Stimulated activated CD4-positive, alpha-beta T cell treated with anti-CD3 and anti-CD28 coated beads, Interleukin-15, amount 100 ng/mL, for 1 hour (primary cell): ENCODE data around the gene ACOT12.
"Not testable (repeated sequence)": the region's sequence is repeated elsewhere in the genome, so short reads cannot be mapped to it uniquely, and the experiment has no call there.

Experiments
- DNase-seq, 2 donors: peaks; one replicate each; pipeline ENCODE4 v3.0.0-alpha.2; 2020; ENCODE audit warnings: low read depth in 1 of 2, low spot score in 1 of 2

The ACOT12 gene

DNA sequence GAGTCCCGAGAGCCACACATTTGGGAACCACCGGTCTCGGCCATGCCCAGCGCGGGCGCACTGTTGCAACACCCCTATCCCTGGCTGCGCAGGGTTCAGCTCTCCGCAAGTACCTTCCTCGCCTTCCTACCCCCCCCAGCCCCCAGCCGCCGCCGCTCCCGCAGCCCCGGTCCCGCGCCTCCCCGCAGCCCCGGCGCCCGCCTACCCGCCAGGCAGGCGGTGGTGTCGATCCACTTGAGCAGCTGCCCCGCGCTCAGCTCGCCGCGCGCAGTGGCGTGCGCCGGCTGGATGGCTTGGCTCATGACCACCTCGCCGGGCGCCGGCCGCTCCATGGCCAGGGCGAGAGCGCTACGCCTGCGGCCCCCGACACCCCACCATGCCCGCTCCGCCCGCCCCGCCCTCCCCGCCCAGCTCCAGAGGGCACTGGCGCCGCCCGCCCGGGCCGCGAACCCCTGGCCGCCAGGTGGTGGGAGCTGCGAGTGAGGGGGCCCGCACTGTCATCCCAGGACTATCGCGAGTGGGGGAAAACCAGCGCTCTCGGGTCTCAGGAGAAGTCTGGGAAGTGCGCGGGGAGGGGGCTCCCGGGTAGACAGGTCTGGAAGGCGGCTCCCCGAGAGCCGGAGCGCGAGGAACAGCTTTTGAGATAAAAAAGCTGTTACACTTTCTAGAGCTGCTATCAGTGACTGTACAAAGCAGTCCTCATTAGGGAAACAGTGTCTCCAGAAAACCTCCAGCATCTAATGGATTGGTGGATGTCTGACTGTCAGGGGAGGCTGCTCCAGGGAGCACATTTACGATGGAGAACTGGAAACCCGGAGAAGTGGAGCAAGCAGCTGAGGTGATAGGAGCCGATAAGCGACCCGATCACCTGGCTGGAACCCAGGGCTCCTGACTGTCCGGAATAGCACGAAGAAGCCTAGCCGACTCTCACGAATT, at the start of gene ACOT12:
Gene ACOT12 (minus strand): TSS at position 352 of the 936 bp plus-strand sequence. CDS start 20 bp downstream, at position 332.
- DNase-seq = no peak

DNA sequence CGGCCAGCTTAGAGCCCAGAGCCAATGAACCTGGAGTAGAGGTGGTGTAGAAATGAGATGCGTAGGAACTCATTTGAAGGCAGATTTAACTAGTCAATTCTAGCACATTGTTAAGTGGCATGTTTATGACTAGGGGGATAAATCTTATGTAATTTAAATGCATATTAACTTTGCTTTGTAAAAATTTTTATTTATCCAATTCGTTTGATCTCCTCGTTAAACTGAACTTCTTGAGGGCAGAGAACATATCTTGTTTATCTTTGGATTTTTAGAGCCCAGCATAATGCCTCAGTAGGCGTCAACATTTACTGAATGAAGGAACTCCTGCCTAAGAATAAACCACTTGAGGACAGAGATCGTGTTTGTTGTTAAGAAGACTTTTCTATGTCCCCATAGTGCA, 41.1 kb upstream of the ACOT12 start:
- DNase-seq = no peak

DNA sequence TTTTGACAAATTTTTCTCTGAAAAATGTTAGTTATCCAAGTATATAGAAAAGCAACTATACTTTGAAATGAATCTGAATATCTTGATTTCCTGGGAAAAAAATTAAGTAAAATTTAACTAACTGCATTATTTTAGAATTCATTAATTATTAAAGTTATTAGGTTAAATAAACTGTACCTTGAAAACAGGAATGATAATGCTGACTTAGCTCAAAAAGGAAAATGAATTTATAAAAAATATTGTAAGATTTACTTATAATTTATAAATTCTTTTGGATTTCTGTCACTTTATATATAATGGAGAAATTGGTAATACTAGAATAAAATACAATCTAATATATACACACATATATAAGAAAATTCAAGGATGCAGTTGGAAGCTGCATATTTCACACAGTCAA, 36.1 kb upstream of the ACOT12 start:
- DNase-seq = no peak

DNA sequence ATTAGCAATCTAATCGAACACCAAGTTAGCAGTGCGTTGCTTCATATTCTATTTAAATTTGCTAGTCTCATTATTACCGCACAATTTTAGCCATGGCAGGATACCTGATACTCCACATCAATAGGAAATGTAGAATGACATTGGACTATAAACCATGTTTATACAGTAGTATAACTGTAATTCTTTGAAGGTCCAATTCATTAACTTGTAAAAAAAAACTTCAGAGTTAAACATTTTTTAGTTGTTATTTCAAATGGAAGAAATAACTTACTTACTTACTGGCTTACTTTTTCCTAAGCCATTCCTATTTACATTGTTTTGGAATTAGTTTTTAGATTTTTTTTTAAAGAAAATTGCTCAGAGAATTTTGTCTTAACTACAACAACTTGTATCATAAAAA, 35.4 kb upstream of the ACOT12 start:
- no peak for DNase-seq

DNA sequence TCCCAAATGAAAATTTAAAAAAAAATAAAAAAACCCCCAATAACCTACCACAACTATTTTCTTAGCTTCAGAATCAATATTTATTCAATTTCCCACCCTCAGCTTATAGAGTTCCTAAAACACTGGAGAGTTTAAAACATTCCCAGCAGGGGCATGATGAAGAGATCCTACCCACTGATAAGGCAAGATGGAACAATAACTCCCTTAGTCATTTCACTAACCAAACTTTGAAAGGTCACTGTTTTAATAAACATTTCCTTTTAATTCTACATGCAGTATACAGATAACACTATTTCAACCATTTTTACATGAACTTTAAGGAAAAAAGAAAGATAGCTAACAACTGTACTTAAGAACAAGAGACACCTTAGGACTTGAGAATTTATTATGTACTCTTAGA, 34.9 kb upstream of the ACOT12 start:
- DNase-seq = no peak

DNA sequence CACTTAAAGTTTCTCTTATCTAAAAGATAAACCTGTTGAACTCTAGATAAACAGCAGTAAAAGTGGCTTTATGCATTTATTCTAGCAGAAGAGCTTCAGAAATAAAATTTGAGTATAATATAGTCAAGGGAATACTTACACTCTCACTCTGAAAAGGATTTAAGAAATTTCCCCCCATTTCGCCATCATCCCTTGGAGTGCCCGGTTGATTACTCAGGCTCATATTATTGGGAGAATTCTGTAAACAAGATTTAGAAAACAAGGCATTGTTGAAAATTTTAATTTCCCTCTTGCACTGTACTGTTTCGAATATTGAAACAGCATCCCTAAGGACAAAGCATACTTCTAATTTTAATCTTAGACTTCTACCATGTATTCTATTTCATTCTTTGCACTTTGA, 34.5 kb upstream of the ACOT12 start:
- DNase-seq = no peak

DNA sequence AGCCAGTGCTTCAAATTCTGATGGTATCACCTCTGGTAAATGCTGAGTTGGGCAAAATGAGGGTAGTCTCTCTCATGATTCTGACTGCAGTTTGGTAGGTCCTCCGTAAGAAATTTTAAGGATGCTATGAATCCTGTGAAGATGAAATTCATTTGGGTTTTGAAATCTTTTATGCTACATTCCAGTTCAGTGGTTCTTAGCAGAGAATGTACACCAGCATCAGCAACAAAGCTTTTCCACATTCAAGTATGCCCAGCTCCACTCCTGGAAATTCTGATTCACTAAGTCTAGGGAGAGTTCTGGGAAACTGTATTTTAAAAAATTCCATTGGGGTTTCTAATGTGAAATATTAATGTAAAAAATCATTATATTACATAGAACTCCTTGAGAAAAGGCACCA, 33.6 kb upstream of the ACOT12 start:
- DNase-seq = no peak

DNA sequence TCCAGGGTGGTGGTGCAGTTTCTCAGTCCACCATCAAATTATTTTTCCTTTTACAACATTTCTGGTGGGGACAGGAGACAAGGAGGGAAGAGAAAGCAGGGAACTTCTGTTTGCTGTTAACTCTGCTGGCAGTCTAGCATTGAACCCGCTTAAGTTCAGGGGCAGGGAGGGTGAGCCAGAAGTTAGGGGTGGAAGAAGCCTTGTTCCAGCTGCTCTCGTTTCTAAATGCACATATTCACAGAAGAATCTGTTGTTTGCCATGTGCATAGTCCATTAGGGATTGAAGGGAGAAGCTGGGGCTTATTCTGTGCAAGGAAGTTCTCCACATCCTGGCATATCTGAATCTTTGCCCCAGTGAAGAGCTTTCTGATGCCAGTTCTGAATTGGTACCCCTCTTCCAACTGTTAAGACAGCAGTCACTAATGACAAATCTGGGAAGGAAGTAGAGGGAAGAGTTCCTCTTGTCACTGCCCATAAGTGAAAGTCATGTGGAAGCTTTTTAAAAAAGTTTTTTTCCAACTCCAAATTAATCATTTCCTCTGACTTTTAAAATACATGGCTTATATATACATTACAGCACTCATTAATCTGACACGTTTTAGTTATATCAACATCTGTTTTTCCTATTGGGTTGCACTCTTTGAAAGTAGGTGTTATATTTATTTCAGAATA, 32.6 kb upstream of the ACOT12 start:
- DNase-seq = no peak

DNA sequence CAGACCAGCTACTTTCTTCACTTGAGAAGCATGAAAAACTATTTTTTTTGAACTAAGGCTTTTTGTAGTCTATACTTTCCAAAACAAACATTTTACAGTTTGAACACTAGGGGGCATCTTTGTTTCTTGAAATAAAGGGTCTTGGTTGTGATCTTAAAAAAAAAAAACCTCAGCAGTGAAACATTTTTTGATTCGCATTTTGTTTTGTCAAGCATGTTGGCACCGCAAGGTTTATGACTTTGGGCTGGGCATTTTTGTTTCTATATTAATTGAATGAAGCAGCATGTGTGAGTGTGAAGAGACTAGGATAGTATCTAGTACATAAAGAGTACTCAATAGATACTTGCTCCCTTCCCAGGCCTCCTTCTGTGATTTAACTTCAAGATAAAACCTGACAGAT, 31.6 kb upstream of the ACOT12 start:
- no peak for DNase-seq

DNA sequence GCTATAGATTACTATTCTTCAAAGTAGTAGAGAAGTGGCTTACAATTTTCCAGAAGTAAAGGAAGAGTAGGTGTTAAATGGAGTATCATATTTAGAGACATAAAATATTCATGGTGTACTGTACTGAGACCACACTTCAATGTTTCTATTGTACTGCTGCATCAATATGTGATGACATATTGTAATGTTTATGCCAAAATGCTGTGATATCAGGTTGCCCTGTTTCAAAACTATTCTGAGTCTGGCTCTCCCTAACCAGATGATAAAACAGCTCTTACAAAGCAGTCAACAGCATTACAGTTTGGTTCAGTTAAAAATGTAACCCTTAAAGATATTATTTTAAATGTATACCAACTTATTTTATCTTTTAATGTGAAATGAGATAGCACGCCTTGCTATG, 30.8 kb upstream of the ACOT12 start:
- no peak for DNase-seq

DNA sequence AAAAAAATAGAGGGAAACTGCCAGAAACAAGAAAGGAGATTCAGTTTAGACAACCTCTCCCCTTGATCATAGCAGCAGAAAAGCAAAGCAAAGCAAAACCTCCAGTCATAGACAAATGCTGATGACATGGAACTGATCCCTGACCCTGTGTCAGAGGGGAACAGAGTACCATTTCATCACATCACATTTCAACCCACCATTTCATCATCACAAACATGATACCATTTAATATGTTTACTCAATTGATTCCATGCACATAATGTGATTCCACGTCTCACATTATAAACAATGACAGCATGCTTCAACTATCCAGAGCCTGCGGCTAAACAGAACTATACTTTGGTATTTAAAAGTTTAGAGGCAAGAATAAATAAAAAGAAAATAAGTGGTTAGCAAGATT, 28.7 kb upstream of the ACOT12 start:
- no peak for DNase-seq

DNA sequence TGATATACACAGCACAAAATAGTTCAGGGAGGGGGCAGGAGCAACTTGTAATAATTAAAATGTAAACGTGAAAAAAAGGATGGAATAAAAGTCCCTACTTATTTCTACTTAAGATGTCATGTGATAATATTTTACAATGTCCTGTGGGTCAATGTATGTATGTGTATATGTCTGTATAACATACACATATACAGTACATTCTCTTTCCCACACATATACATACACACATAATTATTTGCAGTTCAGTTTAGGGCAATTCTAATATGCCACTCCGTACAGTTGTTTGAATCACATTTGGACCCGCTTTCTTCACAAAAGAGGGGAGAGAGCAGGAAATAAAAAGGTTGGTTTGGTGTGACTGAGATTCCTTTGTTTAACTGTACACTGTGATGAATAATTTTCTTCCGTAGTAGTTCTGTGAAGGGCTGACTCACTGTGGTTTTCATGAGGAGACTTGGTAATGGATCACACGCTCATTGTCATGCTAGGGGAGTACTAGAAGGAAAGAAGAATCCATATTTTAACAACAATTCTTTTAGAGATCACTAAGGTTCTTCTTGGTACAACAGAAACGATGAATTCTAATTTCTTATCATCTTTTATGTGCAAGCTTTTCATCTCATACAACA, 26.2 kb upstream of the ACOT12 start:
- no peak for DNase-seq

DNA sequence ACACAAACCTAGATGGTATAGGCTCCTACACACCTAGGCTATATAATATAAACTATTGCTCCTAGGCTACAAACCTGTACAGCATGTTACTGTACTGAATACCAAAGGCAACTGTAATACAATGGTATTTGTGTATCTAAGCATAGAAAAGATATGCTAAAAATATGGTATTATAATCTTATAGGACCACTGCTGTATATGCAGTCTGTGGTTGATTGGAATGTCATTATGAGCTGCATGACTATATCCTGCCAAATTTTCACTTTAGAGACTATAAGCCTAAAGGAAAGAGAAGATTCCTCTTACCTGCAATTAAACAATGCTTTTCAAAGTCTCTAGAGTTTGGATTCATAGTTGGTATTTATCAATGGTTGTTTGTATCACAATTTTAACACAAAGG, 24.7 kb upstream of the ACOT12 start:
- DNase-seq = no peak

DNA sequence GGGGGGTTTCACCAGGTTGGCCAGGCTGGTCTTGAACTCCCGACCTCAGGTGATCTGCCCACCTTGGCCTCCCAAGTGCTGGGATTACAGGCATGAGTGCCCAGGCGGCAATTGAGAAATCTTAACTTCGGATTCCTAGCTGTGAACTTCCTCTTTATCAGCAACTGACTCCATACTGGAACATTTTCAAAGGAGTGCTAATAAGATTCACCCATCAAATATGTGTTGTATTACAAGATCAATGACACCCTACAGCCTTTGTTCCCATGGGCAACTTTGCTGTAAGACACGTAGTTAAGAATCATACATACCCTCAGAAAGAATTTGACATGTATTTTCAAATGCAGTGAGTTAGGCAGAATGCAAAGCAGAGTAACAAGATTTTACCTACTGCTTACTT, 23.1 kb upstream of the ACOT12 start:
- DNase-seq = no peak

DNA sequence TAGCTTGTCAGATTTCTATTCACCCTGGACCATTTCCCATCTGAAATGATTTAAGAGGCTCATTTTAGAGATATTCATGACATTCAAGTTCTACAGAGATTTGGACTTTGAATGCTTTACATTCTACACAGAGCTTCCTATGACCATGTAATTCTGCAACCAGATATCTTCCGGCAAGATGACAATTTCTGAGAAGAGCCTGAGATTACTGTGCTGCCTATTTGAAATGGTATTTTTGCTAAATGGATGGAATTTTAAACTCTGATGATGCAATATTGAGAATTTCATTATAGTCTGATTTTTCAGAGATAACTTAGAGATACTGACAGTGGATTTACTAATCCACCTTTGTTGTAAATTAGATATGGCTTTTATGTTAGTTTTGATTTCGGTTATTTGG, 16.0 kb upstream of the ACOT12 start:
- no peak for DNase-seq

DNA sequence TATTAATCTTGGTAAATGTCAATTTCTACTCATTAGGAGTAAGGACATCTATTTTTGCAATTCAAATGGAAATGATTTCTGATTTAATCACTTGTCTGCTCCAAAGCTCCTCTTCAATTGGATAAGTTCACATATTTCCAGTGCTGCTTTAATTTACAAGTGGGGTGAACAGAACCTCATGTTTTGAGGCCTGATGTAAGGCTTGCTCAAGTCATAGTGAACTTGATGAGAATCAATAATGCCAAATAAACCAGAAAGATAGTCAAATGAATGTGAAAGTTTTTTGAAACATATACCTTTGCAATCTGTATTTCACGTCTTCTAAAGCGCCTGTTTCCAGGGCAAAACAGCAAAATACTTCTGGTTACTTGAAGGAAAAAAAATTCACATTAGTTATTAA, 15.4 kb upstream of the ACOT12 start:
- DNase-seq = no peak

DNA sequence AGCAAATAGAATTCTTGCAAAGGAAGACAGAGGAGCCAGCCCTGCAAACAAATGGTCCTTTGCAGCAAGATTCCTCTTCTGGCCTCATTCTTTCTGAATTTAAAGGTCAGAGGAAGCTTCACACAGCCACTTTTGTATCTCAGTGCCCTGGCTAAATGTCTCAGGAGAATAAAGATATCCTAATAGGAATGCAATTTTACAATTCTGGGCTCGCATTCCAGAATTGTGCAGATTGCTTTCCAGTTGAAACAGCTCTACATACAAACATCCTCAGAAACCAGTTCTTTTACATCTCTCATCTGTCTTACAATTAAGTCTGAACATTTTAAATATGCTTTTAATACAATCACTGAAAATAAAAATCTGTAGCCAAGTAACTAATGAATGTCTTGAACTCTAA, 14.6 kb upstream of the ACOT12 start:
- DNase-seq = no peak

DNA sequence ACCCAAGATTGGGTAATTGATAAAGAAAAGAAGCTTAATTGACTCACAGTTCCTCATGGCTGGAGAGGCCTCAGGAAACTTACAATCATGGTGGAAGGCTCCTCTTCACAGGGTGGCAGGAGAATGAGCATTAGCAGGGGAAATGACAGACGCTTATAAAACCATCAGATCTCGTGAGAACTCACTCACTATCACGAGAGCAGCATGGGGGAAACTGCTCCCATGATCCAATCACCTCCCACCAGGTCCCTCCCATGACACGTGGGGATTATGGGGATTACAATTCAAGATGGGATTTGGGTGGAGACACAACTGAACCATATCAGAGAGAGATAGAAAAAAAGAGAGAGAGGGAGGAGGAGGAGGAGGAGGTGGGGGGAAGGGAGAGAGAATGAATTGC, 13.9 kb upstream of the ACOT12 start:
- not testable (repeated sequence) for DNase-seq

DNA sequence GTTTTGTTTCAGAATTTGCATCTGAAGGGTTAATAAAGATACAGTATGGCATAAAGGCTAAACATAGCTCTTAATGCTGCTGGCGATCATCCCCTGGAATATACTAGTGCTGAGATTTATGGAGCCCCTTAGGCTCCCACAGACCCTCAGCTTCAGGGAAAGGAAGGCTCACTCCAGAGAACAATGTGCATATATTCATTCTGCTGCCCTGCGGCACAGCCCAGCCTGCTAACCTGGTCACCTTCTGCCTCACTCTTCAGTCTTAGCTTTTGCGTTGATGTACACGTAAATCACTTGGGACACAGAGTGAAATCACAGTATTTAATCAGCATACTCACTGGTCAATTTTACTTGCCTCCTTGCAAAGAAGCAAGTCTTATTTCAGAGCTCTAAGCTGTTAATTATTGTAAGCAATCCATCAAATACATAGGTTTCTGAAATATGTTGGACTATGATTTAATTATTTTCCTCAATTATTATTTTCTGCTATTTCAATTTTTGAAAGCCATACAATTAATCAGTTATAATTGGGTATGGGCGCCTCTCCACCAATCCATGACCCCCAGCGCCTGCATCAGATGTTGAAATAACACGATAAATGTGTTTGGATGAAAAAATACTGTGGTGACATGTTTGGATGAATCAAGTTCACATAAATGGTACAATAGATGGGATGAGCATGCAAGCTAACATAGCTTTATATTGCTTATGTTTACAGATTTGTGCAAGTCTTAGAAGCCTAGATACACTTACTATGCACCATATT, 11.4 kb upstream of the ACOT12 start:
- DNase-seq = no peak

DNA sequence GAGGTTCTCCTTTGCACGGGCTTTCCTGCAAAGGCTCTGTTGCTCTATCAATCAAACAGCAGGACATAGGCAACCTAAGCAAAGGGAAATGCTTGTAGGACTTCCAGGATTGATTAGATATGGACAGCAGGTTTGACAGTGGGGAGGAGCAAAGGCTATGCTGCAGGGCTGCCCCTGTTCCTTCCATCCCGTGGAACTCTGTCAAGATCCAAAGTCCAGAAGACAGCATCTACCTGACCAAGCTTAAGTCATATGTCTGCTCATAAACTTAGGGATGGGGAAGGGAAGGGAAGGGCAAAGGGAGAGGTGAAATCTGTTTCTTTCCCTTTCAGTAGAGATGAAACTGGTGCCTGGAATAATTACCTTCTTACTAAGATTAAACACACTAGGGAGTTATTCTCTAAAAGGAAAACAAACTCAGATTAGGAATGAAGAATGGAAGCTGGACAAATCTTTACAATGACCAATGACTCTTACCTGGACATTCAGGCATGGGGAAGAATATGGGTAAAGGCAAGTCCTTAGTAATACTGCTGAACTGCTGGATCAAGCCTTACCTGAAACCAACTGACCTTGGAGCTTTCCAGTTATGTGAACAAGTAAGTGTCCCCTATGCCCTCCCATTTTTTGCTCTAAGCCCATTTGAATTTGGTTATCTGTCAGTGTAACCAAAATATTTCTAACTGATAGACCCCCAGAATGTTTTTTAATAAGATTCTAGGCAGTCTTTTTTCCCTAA, 8.4 kb upstream of the ACOT12 start:
- DNase-seq = no peak

DNA sequence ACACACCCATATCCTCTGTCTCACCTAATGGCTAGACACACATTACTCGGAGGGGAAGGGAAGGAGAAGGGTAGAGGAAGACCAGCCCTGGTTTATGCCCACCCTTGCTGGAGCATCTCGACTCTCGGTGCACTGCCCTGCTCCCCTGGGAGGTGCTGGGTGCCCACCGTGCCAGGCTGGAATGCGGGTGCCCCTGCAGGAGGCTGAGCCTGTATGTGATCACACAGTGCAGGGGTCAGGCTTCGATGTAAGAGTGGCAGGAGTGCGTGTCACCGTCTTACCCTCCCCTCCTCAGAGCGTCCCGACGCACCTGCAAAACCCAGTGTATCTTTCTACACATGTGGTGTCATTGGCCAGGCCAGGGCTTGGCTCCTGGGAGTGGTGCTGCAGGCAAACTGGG, 7.3 kb upstream of the ACOT12 start:
- no peak for DNase-seq
